GM12878 (cell line): ENCODE results near the gene C12orf60. TPM values are rescaled to one million over a fixed set of nuclear protein-coding genes. Genes with fewer than 3 reads are reported as not detected.

Experiments
- ATAC-seq: fragments of 200-7000 bp; cut with Tn5 transposase; 3 replicates; pipeline ENCODE4 v1.9.1; 2020; ENCODE audit warnings: mild to moderate bottlenecking, moderate library complexity
- BruUV-seq: library from RNA; stranded (reverse); fragments of 400-500 nt; replicated peaks from 2 replicates; lab custom pipeline; 2021; lab: Mats Ljungman, UMichigan
- CTCF ChIA-PET: fragments of 300-600 bp; sonication (Branson Sonifier 250); formaldehyde crosslinking; extraction: SDS; loops from one replicate; lab custom pipeline; 2021; ENCODE audit warnings: inconsistent platforms; lab: Yijun Ruan, JAX
- POLR2A ChIA-PET: fragments of 350-600 bp; formaldehyde crosslinking; extraction: SDS; loops from one replicate; lab custom pipeline; 2021; ENCODE audit warnings: inconsistent platforms; lab: Charles Lee
- RAD21 ChIA-PET: fragments of 300-600 bp; sonication (Branson Sonifier 250); formaldehyde crosslinking; loops from one replicate; lab custom pipeline; 2023; ENCODE audit warnings: antibody characterized with exemption; ENCODE audit not compliant: unreplicated experiment; lab: Charles Lee
- SMC1A ChIA-PET: fragments of 300-600 bp; sonication (Branson Sonifier 250); formaldehyde crosslinking; loops from one replicate; lab custom pipeline; 2023; ENCODE audit not compliant: unreplicated experiment, uncharacterized antibody; lab: Charles Lee
- DNase-seq: peaks from one replicate; pipeline ENCODE4 v3.0.0-alpha.2; 2011; ENCODE audit warnings: low read depth, low spot score
- FAIRE-seq: peaks from 3 replicates; lab custom pipeline; 2011; peaks lifted over from hg19 to GRCh38; lab: Jason Lieb, UNC
- H2AFZ ChIP-seq: 2 replicates; pipeline ENCODE4 v1.6.0; 2011; ENCODE audit warnings: low read depth, low read length, control low read depth; ENCODE audit not compliant: control insufficient read depth
- H3K27ac ChIP-seq: 2 replicates; pipeline ENCODE4 v1.5.1; 2011; ENCODE audit warnings: control low read depth; ENCODE audit not compliant: control insufficient read depth, insufficient read depth
- H3K27me3 ChIP-seq, 2 experiments: replicated peaks in 1 of 2; 2 replicates each; pipeline versions ENCODE4 v1.6.0 to v1.6.1; 2011; ENCODE audit warnings: low read length in 1 of 2; ENCODE audit not compliant: control insufficient read depth in 2 of 2, insufficient read depth in 2 of 2
- H3K36me3 ChIP-seq, 2 experiments: 2 replicates each; pipeline ENCODE4 v1.5.1; 2011; ENCODE audit warnings: low read length in 1 of 2; ENCODE audit not compliant: control insufficient read depth in 2 of 2, insufficient read depth in 2 of 2
- H3K4me1 ChIP-seq: 2 replicates; pipeline ENCODE4 v1.6.1; 2011; ENCODE audit warnings: mild to moderate bottlenecking, low read length, moderate library complexity, mixed read lengths; ENCODE audit not compliant: control insufficient read depth, insufficient read depth
- H3K4me2 ChIP-seq: 2 replicates; pipeline ENCODE4 v1.6.0; 2011; ENCODE audit warnings: control low read depth; ENCODE audit not compliant: control insufficient read depth, insufficient read depth
- H3K4me3 ChIP-seq: fragments of 200-600 bp; sonication (generic); 2 replicates; pipeline ENCODE4 v1.5.1; 2016
- H3K79me2 ChIP-seq: 2 replicates; pipeline ENCODE4 v1.6.0; 2011; ENCODE audit warnings: low read length; ENCODE audit not compliant: control insufficient read depth, insufficient read depth
- H3K9ac ChIP-seq: 2 replicates; pipeline ENCODE4 v1.8.0; 2011; ENCODE audit warnings: low read length, control low read depth, mixed read lengths; ENCODE audit not compliant: control insufficient read depth, insufficient read depth
- H3K9me3 ChIP-seq: replicated peaks from 3 replicates; pipeline ENCODE4 v1.5.1; 2011; ENCODE audit warnings: mild to moderate bottlenecking, low read length; ENCODE audit not compliant: control insufficient read depth, insufficient read depth
- H4K20me1 ChIP-seq: 2 replicates; pipeline ENCODE4 v1.6.0; 2011; ENCODE audit not compliant: control insufficient read depth, insufficient read depth
- BACH1 ChIP-seq: fragments of 450-650 bp; IDR thresholded peaks from 2 replicates; pipeline ENCODE4 v1.6.1; 2017; ENCODE audit warnings: mild to moderate bottlenecking, borderline replicate concordance
- CREB1 ChIP-seq: IDR thresholded peaks from 2 replicates; pipeline ENCODE4 v1.6.1; 2012; ENCODE audit warnings: low read depth, mild to moderate bottlenecking, inconsistent platforms
- EED ChIP-seq: sonication (generic); IDR thresholded peaks from 2 replicates; pipeline ENCODE4 v1.6.1; 2016; ENCODE audit warnings: antibody characterized with exemption, low read depth
- MTA3 ChIP-seq: IDR thresholded peaks from 2 replicates; pipeline ENCODE4 v1.6.1; 2012; ENCODE audit warnings: low read length, inconsistent platforms, borderline replicate concordance
- NR2F1 ChIP-seq: fragments of 450-650 bp; conservative IDR thresholded peaks from 2 replicates; pipeline ENCODE4 v1.6.1; 2017; ENCODE audit warnings: mild to moderate bottlenecking
- POLR2A ChIP-seq: IDR thresholded peaks from 2 replicates; pipeline ENCODE4 v1.6.1; 2011; ENCODE audit warnings: low read depth, mild to moderate bottlenecking, low read length
- SREBF2 ChIP-seq: IDR thresholded peaks from 2 replicates; pipeline ENCODE4 v1.6.1; 2012; ENCODE audit warnings: mild to moderate bottlenecking, low read length
- YY1 ChIP-seq: IDR thresholded peaks from 2 replicates; pipeline ENCODE4 v1.6.1; 2011; ENCODE audit warnings: low read depth, mild to moderate bottlenecking, low read length
- WGBS: methylation state at CpG from one replicate; pipeline ENCODE4 v1.1.6; 2016; ENCODE audit warnings: low lambda C conversion rate; ENCODE audit not compliant: insufficient replicate concordance, insufficient coverage; ENCODE audit errors: missing lambda C conversion rate; 5-methylcytosine and 5-hydroxymethylcytosine counted together
- in situ Hi-C: fragments of 300-500 bp; cut with MboI; formaldehyde crosslinking; loops from 9 replicates; pipeline ENCODE4 v1.14.3; 2018; ENCODE audit warnings: mixed read lengths
- intact Hi-C: fragments of 100-400 bp; cut with micrococcal nuclease; formaldehyde crosslinking; loops from one replicate; pipeline ENCODE4 v1.14.2; 2022; ENCODE audit not compliant: unreplicated experiment
- polyA plus RNA-seq, 11 experiments: library from polyadenylated mRNA; depleted of rRNA in 4 of 11; unstranded in 6 of 11; stranded (reverse) in 5 of 11; fragments of >200 nt; fragmentation: Nextera tagmentation in 4 of 11; fragmentation: Illumina TruSeq in 1 of 11; extraction: Ambion mirVana in 4 of 11; extraction: Trizol in 1 of 11; gene quantifications; 1 replicate in 1 of 11; 2 replicates in 10 of 11; pipeline versions ENCODE4 v1.2.1 to v1.2.3, GENCODE V29; 2011 to 2016; ENCODE audit warnings: inconsistent platforms in 2 of 11, missing spikeins in 2 of 11, low read depth in 1 of 11
- total RNA-seq, 4 experiments: library from RNA; depleted of rRNA in 3 of 4; stranded (reverse); fragments of >200 nt in 3 of 4; fragmentation: Illumina TruSeq in 1 of 4; extraction: Trizol in 1 of 4; gene quantifications; 2 replicates each; pipeline versions ENCODE4 v1.2.1 to v1.2.3, GENCODE V29; 2013 to 2021

The C12orf60 gene
- total and polyA plus RNA-seq, 10 of the 15 experiments (the other 5 are each of a cell fraction or from before 2014, with no cell fraction given) = 1.8 to 7.2 (median 3.2) TPM

- TF ChIP-seq YY1 (peak; percentile 49; the same call in 1 of the 2 replicates), POLR2A (peak; percentile 60), BACH1 (no peak), EED (peak; percentile 37; the same call in 1 of the 2 replicates)
These were observed 28.4 kb upstream of the C12orf60 start (continued) for GRCh38 chr12:14774906-14775635.

- no peak overlapping the region; the same call in 1 of the 2 replicates for H3K27ac ChIP-seq
- POLR2A ChIA-PET = interaction anchor here (0.8 to 4.3 kb wide), 3 partner anchors 9 to 29 kb away, joined by 4 to 24 read pairs (median 5); partner anchors contain the start of genes C12orf60 and WBP11
- WGBS = 0% methylated on average over 1 of the region's 1 CpG
- H3K27me3 ChIP-seq = no peaks in the 10 kb centered on the region
- H3K4me2 ChIP-seq = peak overlapping the region; percentile 95
- H3K36me3 ChIP-seq = no peaks in the 10 kb centered on the region
- H3K79me2 ChIP-seq = peaks cover 21% of the 10 kb centered on the region
- SMC1A ChIA-PET = interaction anchor here (0.8 to 4.4 kb wide), 10 partner anchors 24 to 809 kb away, joined by 3 to 29 read pairs (median 4); no protein-coding TSS in a partner anchor
- intact Hi-C loops = loop anchor here (2.0 kb wide), 1 partner anchor 27 kb away; the partner anchor contains the start of genes C12orf60 and WBP11
- H3K9me3 ChIP-seq = no peaks in the 10 kb centered on the region
- H3K4me3 ChIP-seq = peak overlapping the region; percentile 86
- RAD21 ChIA-PET = interaction anchor here (2.0 to 9.5 kb wide), 3 partner anchors 19 to 220 kb away, joined by 6 to 89 read pairs (median 11); partner anchors contain the start of genes C12orf60 and WBP11
- ATAC-seq (no peak), FAIRE-seq (no peak), DNase-seq (no peak)
- BruUV-seq = no TSS peak
- H2AFZ ChIP-seq = peak overlapping the region; percentile 89
- CTCF ChIA-PET = interaction anchor here (0.7 to 2.9 kb wide), 16 partner anchors 9 to 538 kb away, joined by 3 to 18 read pairs (median 4); partner anchors contain the start of genes C12orf60 and WBP11
- H3K9ac ChIP-seq = peak overlapping the region; percentile 87
- TF ChIP-seq NR2F1 = no peak
- no peak for TF ChIP-seq SREBF2
- 0 out of 2 replicates have a peak, but pooled peaks have one; percentile 12 for TF ChIP-seq CREB1
- TF ChIP-seq MTA3 = 0 out of 2 replicates have a peak, but pooled peaks have one; percentile 29
- in situ Hi-C loops = loop anchor here (10.0 to 25.0 kb wide), 3 partner anchors 179 to 1963 kb away; partner anchors contain the start of genes DDX47 and STRAP
- H4K20me1 ChIP-seq = no peaks in the 10 kb centered on the region
- H3K4me1 ChIP-seq = peaks cover 5% of the 10 kb centered on the region
These were observed 27.9 kb upstream of the C12orf60 start for GRCh38 chr12:14775636-14775980.
